OCI-LY1 (cell line): ENCODE results near the gene CARD19.

Experiments
- H2AFZ ChIP-seq: fragments of 200-600 bp; sonication (generic), shearing (Covaris generic); 2 replicates; pipeline ENCODE4 v1.6.0; 2014; ENCODE audit warnings: antibody characterized with exemption, mild to moderate bottlenecking, low read length
- H3F3A ChIP-seq: fragments of 200-600 bp; sonication (generic), shearing (Covaris generic); 2 replicates; pipeline ENCODE4 v1.6.0; 2014; ENCODE audit warnings: mild to moderate bottlenecking, antibody characterized with exemption, low read length, moderate library complexity; ENCODE audit not compliant: insufficient read depth
- H3K27ac ChIP-seq: fragments of 200-600 bp; sonication (generic); 2 replicates; pipeline ENCODE4 v1.5.1; 2014; ENCODE audit warnings: low read length, mixed run types, mild to moderate bottlenecking, low read depth; ENCODE audit not compliant: poor library complexity, severe bottlenecking
- H3K27me3 ChIP-seq: fragments of 200-600 bp; sonication (generic); 2 replicates; pipeline ENCODE4 v1.6.0; 2014; ENCODE audit warnings: antibody characterized with exemption, mild to moderate bottlenecking, low read length, moderate library complexity; ENCODE audit not compliant: insufficient read depth
- H3K36me3 ChIP-seq: fragments of 200-600 bp; sonication (generic); 2 replicates; pipeline ENCODE4 v1.6.1; 2014; ENCODE audit warnings: mild to moderate bottlenecking, antibody characterized with exemption, low read length, moderate library complexity, mixed read lengths; ENCODE audit not compliant: insufficient read depth
- H3K4me1 ChIP-seq: fragments of 200-600 bp; sonication (generic); 2 replicates; pipeline ENCODE4 v1.5.1; 2014; ENCODE audit warnings: mild to moderate bottlenecking, low read length, moderate library complexity; ENCODE audit not compliant: insufficient read depth, severe bottlenecking
- H3K4me2 ChIP-seq: fragments of 200-600 bp; sonication (generic), shearing (Covaris generic); 2 replicates; pipeline ENCODE4 v1.6.1; 2014; ENCODE audit warnings: low read length
- H3K4me3 ChIP-seq: fragments of 200-600 bp; sonication (generic); 2 replicates; pipeline ENCODE4 v1.5.1; 2014; ENCODE audit warnings: low read length, low read depth, mild to moderate bottlenecking, mixed read lengths; ENCODE audit not compliant: poor library complexity, severe bottlenecking
- H3K79me2 ChIP-seq: fragments of 200-600 bp; shearing (Covaris generic); 2 replicates; pipeline ENCODE4 v1.6.1; 2016; ENCODE audit warnings: mixed run types, low read length, mixed read lengths; ENCODE audit not compliant: insufficient read depth
- H3K9ac ChIP-seq: fragments of 200-600 bp; sonication (generic), shearing (Covaris generic); 2 replicates; pipeline ENCODE4 v1.6.1; 2014; ENCODE audit warnings: mild to moderate bottlenecking, low read length, mixed read lengths
- H3K9me2 ChIP-seq: fragments of 200-600 bp; sonication (generic), shearing (Covaris generic); 2 replicates; pipeline ENCODE4 v1.6.1; 2014; ENCODE audit warnings: low read depth, mild to moderate bottlenecking, low read length, mixed read lengths
- H3K9me3 ChIP-seq: fragments of 200-600 bp; shearing (Covaris generic); 2 replicates; pipeline ENCODE4 v1.6.1; 2014; ENCODE audit warnings: low read length, mixed read lengths
- H4K20me1 ChIP-seq: fragments of 200-600 bp; sonication (generic), shearing (Covaris generic); 2 replicates; pipeline ENCODE4 v1.6.0; 2016; ENCODE audit warnings: mild to moderate bottlenecking, low read length; ENCODE audit not compliant: insufficient read depth
- CTCF ChIP-seq: fragments of 200-600 bp; sonication (generic), shearing (Covaris generic); IDR thresholded peaks from 2 replicates; pipeline ENCODE4 v1.5.1; 2017; ENCODE audit warnings: mild to moderate bottlenecking, antibody characterized with exemption, low read length, moderate library complexity, mixed read lengths
- EZH2 ChIP-seq: fragments of 200-600 bp; sonication (generic), shearing (Covaris generic); IDR thresholded peaks from 2 replicates; pipeline ENCODE4 v1.8.0; 2017; ENCODE audit warnings: borderline replicate concordance, mixed run types, mild to moderate bottlenecking, antibody characterized with exemption, low read length, moderate library complexity, mixed read lengths

CARD19 gene

GRCh38 chr9:93127395-93127911, 31.4 kb downstream of the CARD19 start:
- H3K27me3 ChIP-seq = no peaks in the 10 kb centered on the region
- peaks cover 41% of the 10 kb centered on the region for H3K4me1 ChIP-seq
- no peak overlapping the region for H3K4me3 ChIP-seq
- no peaks in the 10 kb centered on the region for H4K20me1 ChIP-seq
- H3K9me3 ChIP-seq = no peaks in the 10 kb centered on the region
- H3K27ac ChIP-seq = peak overlapping the region; percentile 51
- peaks cover 14% of the 10 kb centered on the region; the same call in 1 of the 2 replicates for H3K36me3 ChIP-seq
- H3K9me2 ChIP-seq = no peaks in the 10 kb centered on the region
- no peaks in the 10 kb centered on the region for H3F3A ChIP-seq
- no peak for TF ChIP-seq EZH2
- TF ChIP-seq CTCF = no peak
- H2AFZ ChIP-seq = no peak overlapping the region
- H3K9ac ChIP-seq = no peak overlapping the region; the same call in 1 of the 2 replicates
- no peak overlapping the region; the same call in 1 of the 2 replicates for H3K4me2 ChIP-seq
- no peaks in the 10 kb centered on the region for H3K79me2 ChIP-seq

- H3K79me2 ChIP-seq = no peaks in the 10 kb centered on the region
- no peak overlapping the region; the same call in 1 of the 2 replicates for H3K9ac ChIP-seq
- H3K36me3 ChIP-seq = peaks cover 14% of the 10 kb centered on the region; the same call in 1 of the 2 replicates
- H3K4me1 ChIP-seq = peaks cover 48% of the 10 kb centered on the region
- TF ChIP-seq CTCF = no peak
- TF ChIP-seq EZH2 = no peak
- H3F3A ChIP-seq = no peaks in the 10 kb centered on the region
- no peaks in the 10 kb centered on the region for H4K20me1 ChIP-seq
- no peaks in the 10 kb centered on the region for H3K9me3 ChIP-seq
- H3K27ac ChIP-seq = peak overlapping the region; percentile 51
- H2AFZ ChIP-seq = no peak overlapping the region
- no peak overlapping the region for H3K4me3 ChIP-seq
- H3K27me3 ChIP-seq = no peaks in the 10 kb centered on the region
- no peak overlapping the region; the same call in 1 of the 2 replicates for H3K4me2 ChIP-seq
- no peaks in the 10 kb centered on the region for H3K9me2 ChIP-seq
Observed at GRCh38 chr9:93128011-93128714, 32.1 kb downstream of the CARD19 start.

- H3K9ac ChIP-seq = no peak overlapping the region
- H3K36me3 ChIP-seq = peaks cover 14% of the 10 kb centered on the region; the same call in 1 of the 2 replicates
- H3K4me3 ChIP-seq = no peak overlapping the region
- no peaks in the 10 kb centered on the region for H3K79me2 ChIP-seq
- no peak overlapping the region for H2AFZ ChIP-seq
- no peaks in the 10 kb centered on the region for H4K20me1 ChIP-seq
- H3K4me2 ChIP-seq = no peak overlapping the region
- H3K27me3 ChIP-seq = no peaks in the 10 kb centered on the region
- no peaks in the 10 kb centered on the region for H3K9me2 ChIP-seq
- H3K27ac ChIP-seq = no peak overlapping the region
- no peaks in the 10 kb centered on the region for H3F3A ChIP-seq
- H3K9me3 ChIP-seq = no peaks in the 10 kb centered on the region
- TF ChIP-seq EZH2 (no peak), CTCF (no peak)
- peaks cover 54% of the 10 kb centered on the region for H3K4me1 ChIP-seq
Observed at GRCh38 chr9:93128715-93129224, 32.8 kb downstream of the CARD19 start.
